Natural killer cell treated with Interleukin-12 subunit alpha and Interleukin-12 subunit beta and Interleukin-15 and Interleukin-18, amount 100 ng/mL, for 72 hours (primary cell): ENCODE results near the gene MRPL47. TPM values are rescaled to one million over a fixed set of nuclear protein-coding genes. Genes with fewer than 3 reads are reported as not detected.
A peak's percentile ranks its signal among the peaks of the same experiment; 100 is the strongest.

ENCODE experiments used
- ATAC-seq, 2 donors: fragments of 150-1000 bp; cut with Tn5 transposase in 1 of 2; sonication (Bioruptor Pico), chemical (Tn5 transposase) in 1 of 2; 2 replicates each; pipeline ENCODE4 v1.10.0; 2021
- DNase-seq: peaks from one replicate; pipeline ENCODE4 v3.0.0; 2022; ENCODE audit warnings: low spot score
- H3K27ac Mint-ChIP-seq, 2 donors: 1 replicate in 1 of 2; 2 replicates in 1 of 2; pipeline ENCODE4 v1.8.0; 2022; ENCODE audit warnings: mixed read lengths in 2 of 2, mild to moderate bottlenecking in 1 of 2, moderate library complexity in 1 of 2
- H3K27me3 Mint-ChIP-seq, 2 donors: 1 replicate in 1 of 2; 2 replicates in 1 of 2; pipeline ENCODE4 v1.8.0; 2022; ENCODE audit warnings: mixed read lengths in 2 of 2
- H3K36me3 Mint-ChIP-seq: one replicate; pipeline ENCODE4 v1.8.0; 2022; ENCODE audit warnings: mixed read lengths
- H3K4me1 Mint-ChIP-seq, 2 donors: 1 replicate in 1 of 2; 2 replicates in 1 of 2; pipeline ENCODE4 v1.8.0; 2022; ENCODE audit warnings: low read depth in 2 of 2, mixed read lengths in 2 of 2, mild to moderate bottlenecking in 1 of 2
- H3K4me3 Mint-ChIP-seq: one replicate; pipeline ENCODE4 v1.8.0; 2022; ENCODE audit warnings: mixed read lengths
- H3K9me3 Mint-ChIP-seq: 2 replicates; pipeline ENCODE4 v1.8.0; 2022; ENCODE audit warnings: mixed read lengths
- total RNA-seq, 2 donors: library from RNA; stranded (reverse); gene quantifications; one replicate each; pipeline ENCODE4 v1.2.3, GENCODE V29; 2022

Gene MRPL47
- total RNA-seq, 2 donors from 2014 or later, result 38.8 to 42.7 TPM

DNA sequence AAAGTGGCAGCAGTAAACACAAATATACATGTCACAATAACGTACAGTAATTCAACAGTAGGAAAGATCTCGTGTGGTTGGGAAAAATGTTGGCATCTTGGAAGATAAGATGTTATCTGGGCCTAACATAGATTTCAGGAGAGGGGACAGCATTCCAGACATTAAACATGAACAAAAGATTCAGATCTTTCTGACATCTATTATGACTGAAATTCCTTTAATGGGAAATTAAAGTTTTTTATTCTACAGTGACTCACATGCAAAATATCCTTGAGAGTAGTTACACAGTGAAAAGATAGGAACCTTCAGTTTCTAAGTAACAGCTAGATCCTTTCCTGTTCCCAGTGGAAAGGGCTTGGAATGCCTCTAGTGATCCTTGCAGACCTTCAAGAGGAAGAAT is 9.4 kb upstream of the MRPL47 start:
- H3K4me1 Mint-ChIP-seq, result peaks cover 13 to 20% of the 10 kb centered on the region in 2 donors
- no peak overlapping the region for H3K4me3 Mint-ChIP-seq
- peak overlapping the region in 1 of 2 donors; percentile 34 for H3K27ac Mint-ChIP-seq
- no peaks in the 10 kb centered on the region for H3K27me3 Mint-ChIP-seq
- ATAC-seq (no peak), DNase-seq (no peak)
- H3K9me3 Mint-ChIP-seq, result no peaks in the 10 kb centered on the region
- peaks cover 14% of the 10 kb centered on the region for H3K36me3 Mint-ChIP-seq

GRCh38 chr3:179610066-179610465 is 5.6 kb upstream of the MRPL47 start:
- DNase-seq, result no peak
- no peaks in the 10 kb centered on the region for H3K9me3 Mint-ChIP-seq
- H3K27me3 Mint-ChIP-seq, result no peaks in the 10 kb centered on the region
- ATAC-seq, result no peak
- no peak overlapping the region for H3K4me3 Mint-ChIP-seq
- peaks cover 27 to 39% of the 10 kb centered on the region in 2 donors for H3K4me1 Mint-ChIP-seq
- peak overlapping the region; percentile 85 to 87 for H3K27ac Mint-ChIP-seq
- H3K36me3 Mint-ChIP-seq, result peaks cover 9% of the 10 kb centered on the region

GRCh38 chr3:179608931-179609720 is 4.7 kb upstream of the MRPL47 start:
- H3K4me1 Mint-ChIP-seq, result peaks cover 33 to 45% of the 10 kb centered on the region in 2 donors
- peaks cover 14% of the 10 kb centered on the region for H3K36me3 Mint-ChIP-seq
- H3K4me3 Mint-ChIP-seq, result peak overlapping the region; percentile 89
- no peak for DNase-seq
- H3K27me3 Mint-ChIP-seq, result no peaks in the 10 kb centered on the region
- peak; percentile 1 to 80 for ATAC-seq
- peak overlapping the region; percentile 85 to 87 for H3K27ac Mint-ChIP-seq
- H3K9me3 Mint-ChIP-seq, result no peaks in the 10 kb centered on the region

DNA sequence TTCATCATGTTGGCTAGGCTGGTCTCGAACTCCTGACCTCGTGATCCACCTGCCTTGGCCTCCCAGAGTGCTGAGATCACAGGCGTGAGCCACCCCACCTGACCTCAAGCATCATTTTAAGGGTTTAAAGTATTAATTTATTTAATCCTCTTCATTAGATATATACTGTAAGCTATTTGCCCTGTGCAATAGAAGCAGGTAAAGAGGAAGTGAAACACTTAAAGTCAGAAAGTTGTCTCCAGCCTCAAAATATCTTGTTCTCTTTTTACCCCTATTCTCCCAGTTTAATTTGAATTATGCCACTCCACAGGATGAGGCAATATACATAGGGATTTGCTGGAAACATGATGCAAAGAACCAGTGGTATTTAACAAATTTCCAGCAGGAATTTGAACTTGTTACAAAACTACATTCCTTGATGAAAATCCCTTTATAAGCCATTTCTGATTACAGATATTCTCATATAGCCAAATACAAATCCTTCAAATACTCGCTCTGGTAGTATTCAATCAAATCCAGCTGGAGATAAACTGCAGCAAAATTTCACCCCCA is 2.2 kb upstream of the MRPL47 start:
- Mint-ChIP-seq H3K9me3 (no peaks in the 10 kb centered on the region), H3K27ac (peak overlapping the region in 1 of 2 donors; percentile 87), H3K4me1 (peaks cover 34 to 45% of the 10 kb centered on the region in 2 donors), H3K36me3 (peaks cover 14% of the 10 kb centered on the region), H3K4me3 (peak overlapping the region; percentile 46), H3K27me3 (no peaks in the 10 kb centered on the region)
- no peak for DNase-seq
- no peak for ATAC-seq

- H3K27me3 Mint-ChIP-seq, result no peaks in the 10 kb centered on the region
- H3K9me3 Mint-ChIP-seq, result no peaks in the 10 kb centered on the region
- peak overlapping the region; percentile 95 to 99 for H3K27ac Mint-ChIP-seq
- H3K4me3 Mint-ChIP-seq, result peak overlapping the region; percentile 95
- DNase-seq (no peak), ATAC-seq (no peak)
- H3K36me3 Mint-ChIP-seq, result peaks cover 19% of the 10 kb centered on the region
- peaks cover 28 to 29% of the 10 kb centered on the region in 2 donors for H3K4me1 Mint-ChIP-seq
These were observed 607 bp downstream of the MRPL47 start for GRCh38 chr3:179603831-179604230.

DNA sequence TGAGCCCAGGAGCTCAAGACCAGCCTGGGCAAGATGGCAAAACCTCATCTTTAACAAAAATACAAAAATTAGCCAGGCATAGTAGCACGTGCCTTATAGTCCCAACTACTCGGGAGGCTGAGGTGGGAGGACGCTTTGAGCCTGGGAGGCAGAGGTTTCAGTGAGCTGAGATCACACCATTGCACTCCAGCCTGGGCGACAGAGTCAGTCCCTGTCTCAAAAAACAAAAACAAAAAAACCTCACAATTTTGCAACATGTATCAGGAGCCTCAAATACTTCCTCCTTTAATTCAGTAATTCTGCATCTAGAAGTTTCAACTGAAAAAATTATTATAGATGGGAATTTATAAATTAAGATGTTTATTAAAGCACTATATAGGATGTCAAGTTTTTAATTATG is 1.1 kb downstream of the MRPL47 start:
- Mint-ChIP-seq H3K4me3 (peak overlapping the region; percentile 95), H3K4me1 (peaks cover 26% of the 10 kb centered on the region in 2 donors), H3K36me3 (peaks cover 19% of the 10 kb centered on the region), H3K27ac (peak overlapping the region; percentile 95 to 99), H3K27me3 (no peaks in the 10 kb centered on the region), H3K9me3 (no peaks in the 10 kb centered on the region)
- DNase-seq (no peak), ATAC-seq (no peak)

GRCh38 chr3:179599531-179599930 is 4.9 kb downstream of the MRPL47 start:
- peaks cover 18% of the 10 kb centered on the region for H3K36me3 Mint-ChIP-seq
- H3K9me3 Mint-ChIP-seq, result no peaks in the 10 kb centered on the region
- H3K4me3 Mint-ChIP-seq, result no peak overlapping the region
- no peak for DNase-seq
- no peak for ATAC-seq
- H3K4me1 Mint-ChIP-seq, result peaks cover 4 to 8% of the 10 kb centered on the region in 2 donors
- no peak overlapping the region for H3K27ac Mint-ChIP-seq
- H3K27me3 Mint-ChIP-seq, result no peaks in the 10 kb centered on the region

DNA sequence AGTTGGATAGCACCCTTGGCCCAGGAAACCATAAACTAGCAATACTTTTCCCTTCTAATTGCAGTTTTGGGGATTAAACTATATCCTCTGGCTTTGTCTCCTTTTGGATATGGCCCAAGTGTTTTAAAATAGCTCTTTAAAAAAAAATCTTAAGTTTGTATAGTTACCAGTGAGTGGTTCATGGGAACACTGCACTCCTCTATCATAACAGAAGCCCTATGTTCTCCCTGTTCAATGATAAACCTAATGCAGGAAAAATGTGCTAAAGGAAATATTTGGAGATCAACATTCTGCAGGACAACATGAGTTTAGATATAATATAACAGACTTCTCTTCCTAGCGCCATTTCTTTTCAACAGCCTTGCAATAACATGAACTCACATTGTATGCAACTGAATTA is 13.1 kb downstream of the MRPL47 start:
- no peak overlapping the region for H3K4me3 Mint-ChIP-seq
- DNase-seq (no peak), ATAC-seq (no peak)
- H3K27me3 Mint-ChIP-seq, result no peaks in the 10 kb centered on the region
- H3K4me1 Mint-ChIP-seq, result peaks cover 3 to 4% of the 10 kb centered on the region in 2 donors
- H3K36me3 Mint-ChIP-seq, result peaks cover 21% of the 10 kb centered on the region
- no peak overlapping the region for H3K27ac Mint-ChIP-seq
- no peaks in the 10 kb centered on the region for H3K9me3 Mint-ChIP-seq

DNA sequence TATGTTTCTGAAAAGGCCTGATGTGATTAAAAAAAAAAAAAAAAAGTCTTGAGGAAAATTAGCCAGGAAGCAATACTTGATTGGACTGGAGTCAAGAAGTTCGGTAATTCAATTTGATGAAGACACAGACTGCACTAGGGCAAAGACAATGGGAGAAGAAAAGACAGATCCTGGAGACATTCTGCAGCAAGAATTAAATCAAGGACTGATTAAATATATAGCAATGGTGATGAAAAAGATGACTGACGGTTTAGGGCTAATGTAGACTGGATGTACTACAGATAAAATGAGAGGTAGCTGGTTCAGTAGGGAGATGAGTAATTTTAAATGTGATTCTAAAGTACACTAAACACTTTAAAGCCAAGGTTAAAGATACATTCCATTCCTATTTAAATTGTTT is 13.8 kb downstream of the MRPL47 start:
- Mint-ChIP-seq H3K36me3 (peaks cover 26% of the 10 kb centered on the region), H3K4me1 (peaks cover 3 to 4% of the 10 kb centered on the region in 2 donors), H3K27ac (no peak overlapping the region), H3K27me3 (no peaks in the 10 kb centered on the region), H3K4me3 (no peak overlapping the region), H3K9me3 (no peaks in the 10 kb centered on the region)
- no peak for ATAC-seq
- no peak for DNase-seq

GRCh38 chr3:179589143-179589542 is 15.3 kb downstream of the MRPL47 start:
- Mint-ChIP-seq H3K4me1 (peaks cover 3 to 4% of the 10 kb centered on the region in 2 donors), H3K4me3 (no peak overlapping the region), H3K27ac (peak overlapping the region; percentile 59 to 73), H3K36me3 (peaks cover 29% of the 10 kb centered on the region), H3K27me3 (no peaks in the 10 kb centered on the region), H3K9me3 (no peaks in the 10 kb centered on the region)
- DNase-seq (no peak), ATAC-seq (peak in 1 of 2 donors; percentile 62)

DNA sequence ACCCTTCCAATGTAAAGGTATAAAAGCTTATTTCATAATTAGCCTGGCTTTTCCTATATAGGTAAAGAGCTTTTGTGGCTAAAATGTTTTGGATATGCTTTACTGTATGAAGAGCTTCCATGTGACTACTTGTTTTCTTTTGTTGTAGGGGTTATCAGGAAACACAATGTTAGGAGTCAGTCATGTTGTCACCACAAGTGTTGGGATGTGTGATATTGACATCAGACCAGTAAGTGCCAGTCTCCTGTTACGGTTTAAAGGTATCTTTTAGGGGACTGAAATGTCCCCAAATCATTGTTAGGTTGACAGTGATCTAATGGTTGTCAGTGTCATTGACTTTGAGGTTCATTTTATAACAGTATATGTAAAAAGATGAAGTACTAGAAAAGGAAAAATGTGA is 23.4 kb downstream of the MRPL47 start:
- Mint-ChIP-seq H3K27me3 (no peaks in the 10 kb centered on the region), H3K27ac (no peak overlapping the region), H3K9me3 (no peaks in the 10 kb centered on the region), H3K4me1 (no peaks in the 10 kb centered on the region), H3K4me3 (no peak overlapping the region), H3K36me3 (peaks cover 21% of the 10 kb centered on the region)
- DNase-seq (no peak), ATAC-seq (no peak)

- H3K4me1 Mint-ChIP-seq, result peaks cover 23 to 27% of the 10 kb centered on the region in 2 donors
- DNase-seq (no peak), ATAC-seq (no peak)
- no peaks in the 10 kb centered on the region for H3K9me3 Mint-ChIP-seq
- peaks cover 7% of the 10 kb centered on the region for H3K36me3 Mint-ChIP-seq
- no peak overlapping the region for H3K27ac Mint-ChIP-seq
- peaks cover 0 to 4% of the 10 kb centered on the region in 2 donors for H3K27me3 Mint-ChIP-seq
- H3K4me3 Mint-ChIP-seq, result peak overlapping the region; percentile 7
These were observed 38.9 kb downstream of the MRPL47 start for GRCh38 chr3:179565496-179565895.

GRCh38 chr3:179563271-179563783 is 41.1 kb downstream of the MRPL47 start:
- H3K27me3 Mint-ChIP-seq, result peaks cover 0 to 6% of the 10 kb centered on the region in 2 donors
- no peaks in the 10 kb centered on the region for H3K36me3 Mint-ChIP-seq
- DNase-seq (peak; percentile 73), ATAC-seq (peak; percentile 40 to 64)
- peaks cover 23 to 27% of the 10 kb centered on the region in 2 donors for H3K4me1 Mint-ChIP-seq
- H3K4me3 Mint-ChIP-seq, result peak overlapping the region; percentile 93
- H3K9me3 Mint-ChIP-seq, result no peaks in the 10 kb centered on the region
- peak overlapping the region; percentile 76 to 88 for H3K27ac Mint-ChIP-seq

DNA sequence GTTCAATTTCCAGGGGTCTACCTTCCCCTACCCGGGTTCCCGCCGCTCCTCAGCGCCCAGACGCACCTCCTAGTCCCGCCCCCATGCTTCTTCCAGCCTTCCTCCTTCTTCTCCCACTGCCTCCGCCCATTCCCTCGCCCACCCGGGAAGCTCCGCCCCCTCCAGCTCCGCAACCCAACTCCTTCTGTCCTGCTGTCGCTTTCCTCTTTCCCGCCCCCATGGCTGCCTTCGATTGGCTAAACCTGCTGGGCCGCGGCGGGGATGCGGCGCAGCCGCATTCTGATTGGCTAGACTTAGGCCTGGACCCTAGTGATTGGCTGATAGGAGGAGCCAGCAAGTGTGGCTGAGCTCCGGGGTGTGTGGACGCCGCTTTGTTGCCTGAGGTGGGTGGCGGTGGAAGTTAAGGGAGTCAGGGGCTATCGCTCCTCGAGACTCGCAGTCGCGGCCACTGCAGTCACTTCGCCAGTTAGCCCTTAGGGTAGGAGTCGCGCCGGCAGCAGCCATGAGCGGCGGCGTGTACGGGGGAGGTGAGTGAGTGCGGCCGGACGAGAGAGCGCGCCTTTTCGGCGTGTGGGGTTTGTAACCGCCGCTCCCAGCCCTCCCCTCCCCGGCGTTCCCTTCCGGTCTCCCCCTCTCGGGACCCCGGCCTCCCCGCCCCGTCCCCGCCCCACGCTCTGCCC is 41.7 kb downstream of the MRPL47 start, which contains the start of gene ACTL6A:
Gene ACTL6A (plus strand): TSS at position 336 of the 680 bp plus-strand sequence. CDS start 167 bp downstream, at position 503.
- Mint-ChIP-seq H3K27ac (peak within 1 kb of the TSS; percentile 76 to 88), H3K9me3 (no peaks in the 10 kb centered on the region), H3K4me1 (peaks cover 23 to 27% of the 10 kb centered on the region in 2 donors), H3K4me3 (peak within 1 kb of the TSS; percentile 93), H3K36me3 (no peaks in the 10 kb centered on the region), H3K27me3 (peaks cover 0 to 6% of the 10 kb centered on the region in 2 donors)
- ATAC-seq (peak; percentile 98), DNase-seq (peak; percentile 99)
